SU-DHL-6 (cell line): ENCODE data around the gene COL6A2.

ENCODE experiments used
- H2AFZ ChIP-seq: fragments of 200-600 bp; sonication (generic); 2 replicates; pipeline ENCODE4 v1.6.1; 2014; ENCODE audit warnings: low read depth, mild to moderate bottlenecking, moderate library complexity, mixed read lengths, antibody characterized with exemption, low read length; ENCODE audit not compliant: severe bottlenecking
- H3F3A ChIP-seq: fragments of 200-600 bp; shearing (Covaris generic); 2 replicates; pipeline ENCODE4 v1.6.0; 2016; ENCODE audit warnings: antibody characterized with exemption, mild to moderate bottlenecking; ENCODE audit not compliant: insufficient read depth
- H3K27ac ChIP-seq: fragments of 200-600 bp; sonication (generic); 2 replicates; pipeline ENCODE4 v1.5.1; 2016; ENCODE audit warnings: low read depth, mild to moderate bottlenecking, low read length, moderate library complexity, mixed read lengths
- H3K27me3 ChIP-seq: fragments of 200-600 bp; sonication (generic), shearing (Covaris generic); 2 replicates; pipeline ENCODE4 v1.6.0; 2014; ENCODE audit warnings: mild to moderate bottlenecking, low read length
- H3K36me3 ChIP-seq: fragments of 200-600 bp; sonication (generic); 2 replicates; pipeline ENCODE4 v1.6.1; 2014; ENCODE audit warnings: mild to moderate bottlenecking, low read length, mixed read lengths
- H3K4me2 ChIP-seq: fragments of 300-600, 200-600 bp; shearing (Covaris generic), sonication (generic); 2 replicates; pipeline ENCODE4 v1.6.0; 2014; ENCODE audit warnings: low read length, low read depth, mild to moderate bottlenecking; ENCODE audit not compliant: poor library complexity, severe bottlenecking
- H3K4me3 ChIP-seq: fragments of 200-600 bp; sonication (generic); 2 replicates; pipeline ENCODE4 v1.5.1; 2014; ENCODE audit warnings: antibody characterized with exemption, low read length, mild to moderate bottlenecking, mixed read lengths; ENCODE audit not compliant: insufficient read depth, poor library complexity, severe bottlenecking
- H3K79me2 ChIP-seq: fragments of 200-600 bp; sonication (generic); 2 replicates; pipeline ENCODE4 v1.6.1; 2014; ENCODE audit warnings: mild to moderate bottlenecking, low read length, moderate library complexity; ENCODE audit not compliant: insufficient read depth
- H3K9ac ChIP-seq: fragments of 200-600 bp; sonication (generic); 2 replicates; pipeline ENCODE4 v1.7.0; 2014; ENCODE audit warnings: mild to moderate bottlenecking, low read length
- H3K9me2 ChIP-seq: fragments of 200-600 bp; sonication (generic); replicated peaks from 2 replicates; pipeline ENCODE4 v1.6.1; 2014; ENCODE audit warnings: low read length; ENCODE audit not compliant: insufficient read depth
- H3K9me3 ChIP-seq: fragments of 200-600 bp; sonication (generic); 2 replicates; pipeline ENCODE4 v1.6.1; 2014; ENCODE audit warnings: low read length, mixed read lengths; ENCODE audit not compliant: insufficient read depth
- H4K20me1 ChIP-seq: fragments of 200-600 bp; sonication (generic); 2 replicates; pipeline ENCODE4 v1.6.1; 2014; ENCODE audit warnings: low read depth, mild to moderate bottlenecking, antibody characterized with exemption, low read length, moderate library complexity, mixed read lengths
- CTCF ChIP-seq: fragments of 200-600 bp; sonication (generic); IDR thresholded peaks from one replicate; pipeline ENCODE4 v1.5.1; 2017; ENCODE audit warnings: antibody characterized with exemption, mild to moderate bottlenecking, low read length, moderate library complexity; ENCODE audit not compliant: insufficient read depth, poor library complexity, severe bottlenecking
- EZH2phosphoT487 ChIP-seq: fragments of 200-600 bp; sonication (generic), shearing (Covaris generic); conservative IDR thresholded peaks from 2 replicates; pipeline ENCODE4 v1.6.1; 2018; ENCODE audit warnings: mild to moderate bottlenecking, antibody characterized with exemption, low read length, moderate library complexity, mixed read lengths

Gene COL6A2

GRCh38 chr21:46088189-46088588 is 9.7 kb upstream of the COL6A2 start:
- Histone ChIP-seq H3K4me2 (no peak overlapping the region), H3K9me3 (peaks cover 7% of the 10 kb centered on the region; the same call in 1 of the 2 replicates), H3K9ac (no peak overlapping the region), H3K79me2 (no peaks in the 10 kb centered on the region), H3K9me2 (no peaks in the 10 kb centered on the region), H2AFZ (no peak overlapping the region), H3K27me3 (no peaks in the 10 kb centered on the region), H4K20me1 (no peaks in the 10 kb centered on the region), H3F3A (no peaks in the 10 kb centered on the region), H3K27ac (no peak overlapping the region), H3K4me3 (no peak overlapping the region), H3K36me3 (no peaks in the 10 kb centered on the region)
- TF ChIP-seq EZH2phosphoT487 = no peak
- TF ChIP-seq CTCF = no peak

GRCh38 chr21:46089285-46089684 is 8.6 kb upstream of the COL6A2 start:
- no peaks in the 10 kb centered on the region for H4K20me1 ChIP-seq
- no peaks in the 10 kb centered on the region for H3F3A ChIP-seq
- H3K27me3 ChIP-seq = no peaks in the 10 kb centered on the region
- H3K4me3 ChIP-seq = no peak overlapping the region
- H3K79me2 ChIP-seq = no peaks in the 10 kb centered on the region
- no peak overlapping the region for H3K9ac ChIP-seq
- no peak overlapping the region for H3K27ac ChIP-seq
- no peaks in the 10 kb centered on the region for H3K36me3 ChIP-seq
- peaks cover 7% of the 10 kb centered on the region; the same call in 1 of the 2 replicates for H3K9me3 ChIP-seq
- no peak for TF ChIP-seq EZH2phosphoT487
- no peak for TF ChIP-seq CTCF
- H2AFZ ChIP-seq = no peak overlapping the region
- H3K9me2 ChIP-seq = no peaks in the 10 kb centered on the region
- no peak overlapping the region for H3K4me2 ChIP-seq

GRCh38 chr21:46091118-46091517 is 6.8 kb upstream of the COL6A2 start:
- TF ChIP-seq EZH2phosphoT487 = no peak
- no peak for TF ChIP-seq CTCF
- no peaks in the 10 kb centered on the region for H3K9me2 ChIP-seq
- no peak overlapping the region for H3K4me2 ChIP-seq
- no peaks in the 10 kb centered on the region for H3K27me3 ChIP-seq
- H3K79me2 ChIP-seq = no peaks in the 10 kb centered on the region
- no peak overlapping the region for H3K9ac ChIP-seq
- no peak overlapping the region for H3K27ac ChIP-seq
- no peaks in the 10 kb centered on the region for H3F3A ChIP-seq
- no peaks in the 10 kb centered on the region for H3K36me3 ChIP-seq
- peaks cover 7% of the 10 kb centered on the region; the same call in 1 of the 2 replicates for H3K9me3 ChIP-seq
- H4K20me1 ChIP-seq = no peaks in the 10 kb centered on the region
- no peak overlapping the region for H2AFZ ChIP-seq
- H3K4me3 ChIP-seq = no peak overlapping the region
